DLD1 (cell line): ENCODE results near the gene AUTS2.

ENCODE experiments used
- in situ Hi-C: cut with HindIII; loops from 2 replicates; pipeline ENCODE4 v1.10.0; 2017; ENCODE audit warnings: low sequenced_read_pairs

AUTS2 gene

GRCh38 chr7:69654381-69654780 is 56.1 kb downstream of the AUTS2 start:
- in situ Hi-C loops, result no loop called here

DNA sequence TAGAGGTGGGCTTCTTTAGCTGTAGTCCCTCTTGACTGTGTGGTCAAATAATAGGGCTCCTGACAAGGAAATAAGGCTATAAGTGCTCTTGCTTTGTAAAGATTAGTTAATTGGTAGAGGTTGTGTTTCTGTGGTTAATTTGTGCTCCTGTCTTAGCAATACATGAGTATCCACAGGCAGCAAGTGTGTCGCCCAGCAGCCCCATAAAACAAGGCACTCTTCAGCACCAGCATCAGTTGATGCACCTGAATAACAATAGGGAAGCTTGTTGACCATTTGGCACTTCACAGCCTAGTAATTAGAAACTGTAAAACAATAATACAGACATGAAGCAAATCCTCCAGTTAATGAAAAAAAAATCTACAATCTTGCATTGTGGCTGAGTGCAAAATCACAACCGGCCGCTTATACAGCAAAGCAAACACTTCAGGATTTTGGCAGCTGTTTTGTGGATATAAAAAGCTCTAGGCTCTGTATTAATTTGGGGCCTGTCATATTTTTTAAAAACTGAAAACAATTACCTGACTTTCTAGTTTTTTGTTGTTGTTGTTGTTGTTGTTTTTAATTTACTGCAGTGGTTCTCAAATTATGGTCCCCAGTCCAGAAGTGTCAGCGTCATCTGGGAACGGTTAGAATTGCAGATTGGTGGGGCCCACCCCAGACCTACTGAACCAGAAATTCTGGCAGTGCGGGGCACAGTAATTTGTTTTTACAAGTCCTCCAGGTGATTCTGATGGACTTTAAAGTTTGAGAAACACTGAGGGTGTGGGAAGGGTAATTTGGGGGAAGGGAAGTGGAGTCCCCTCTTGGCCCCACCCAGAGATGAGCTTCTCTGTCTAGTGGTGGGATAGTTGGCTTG is 56.8 kb downstream of the AUTS2 start:
- in situ Hi-C loops, result no loop called here

DNA sequence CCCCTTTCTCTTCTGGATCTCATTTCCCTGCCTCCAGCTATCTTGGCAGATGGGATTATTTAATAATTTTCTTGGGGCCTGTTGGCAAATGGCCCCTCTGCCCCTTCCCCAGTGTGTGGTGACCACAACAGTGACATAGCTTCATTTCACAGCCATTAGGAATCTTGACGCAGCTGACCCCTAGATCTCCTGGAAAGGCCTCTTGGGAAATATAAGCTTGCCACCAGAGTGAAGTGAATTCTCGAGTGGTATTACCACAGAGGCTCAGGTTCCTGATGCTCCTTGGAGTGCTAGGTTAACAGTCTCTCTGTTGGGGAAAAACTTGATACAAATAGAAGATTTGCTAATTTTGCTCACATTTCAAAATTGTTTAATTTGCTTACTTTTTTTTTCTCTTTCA is 57.8 kb downstream of the AUTS2 start:
- in situ Hi-C loops, result no loop called here

GRCh38 chr7:69656890-69657289 is 58.6 kb downstream of the AUTS2 start:
- in situ Hi-C loops, result no loop called here

DNA sequence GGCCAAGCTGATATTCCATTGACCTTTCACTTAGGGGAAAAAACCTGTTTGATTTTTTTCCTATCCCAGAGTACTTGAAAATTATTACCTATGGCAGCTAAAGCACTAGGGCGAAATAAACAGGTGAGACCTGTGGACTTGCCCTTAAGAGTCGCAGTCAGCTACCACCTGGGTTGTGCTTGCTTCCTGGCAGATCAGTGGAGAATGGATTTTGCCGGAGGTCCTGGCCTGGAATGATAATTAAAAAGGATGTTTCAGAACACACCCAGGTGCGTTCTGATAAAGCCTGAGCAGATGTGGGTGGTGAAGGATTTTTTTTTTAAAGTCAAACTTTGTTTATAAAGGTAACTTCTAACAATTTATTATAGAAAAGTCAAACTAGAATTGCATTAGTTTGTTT is 59.1 kb downstream of the AUTS2 start:
- in situ Hi-C loops, result no loop called here

DNA sequence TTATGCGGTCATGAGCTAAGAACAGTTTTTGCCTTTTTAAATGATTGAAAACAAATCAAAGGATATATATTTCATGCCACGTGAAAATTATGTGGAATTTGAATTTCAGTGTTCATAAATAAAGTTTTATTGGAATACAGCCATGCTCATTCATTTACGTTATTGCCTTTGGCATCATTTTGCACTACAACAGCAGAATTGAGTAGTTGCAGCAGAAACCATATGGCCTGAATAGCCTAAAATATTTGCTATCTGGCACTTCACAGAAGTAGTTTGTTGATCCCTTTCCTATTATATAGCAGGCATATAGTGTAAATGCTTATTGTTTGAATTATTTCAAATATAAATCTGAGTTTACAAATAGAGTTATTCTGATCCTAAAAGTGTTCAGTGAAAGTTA is 59.7 kb downstream of the AUTS2 start:
- in situ Hi-C loops, result no loop called here

DNA sequence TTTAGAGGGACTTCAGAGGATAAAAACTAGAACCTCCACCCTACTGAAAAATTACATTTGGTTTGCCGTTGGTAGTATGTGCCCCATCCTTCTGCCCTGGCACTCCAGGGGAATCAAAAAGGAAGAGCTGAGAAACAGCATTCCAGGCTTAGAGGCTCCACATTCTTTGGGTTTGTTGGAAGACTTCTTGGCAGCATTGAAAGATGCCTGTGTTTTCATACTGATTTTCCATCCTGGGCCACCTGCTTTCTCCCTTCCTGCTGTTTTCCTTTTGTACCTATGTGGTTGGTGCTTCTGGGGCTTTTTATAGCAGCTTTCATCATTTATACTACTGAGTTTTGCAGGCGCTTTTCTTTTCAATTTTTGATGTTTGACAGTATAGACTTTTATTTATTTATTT is 61.7 kb downstream of the AUTS2 start:
- in situ Hi-C loops, result no loop called here

- in situ Hi-C loops, result no loop called here
Observed at GRCh38 chr7:69661342-69661741, 63.1 kb downstream of the AUTS2 start.

GRCh38 chr7:69663911-69664832 is 65.9 kb downstream of the AUTS2 start:
- in situ Hi-C loops, result no loop called here

DNA sequence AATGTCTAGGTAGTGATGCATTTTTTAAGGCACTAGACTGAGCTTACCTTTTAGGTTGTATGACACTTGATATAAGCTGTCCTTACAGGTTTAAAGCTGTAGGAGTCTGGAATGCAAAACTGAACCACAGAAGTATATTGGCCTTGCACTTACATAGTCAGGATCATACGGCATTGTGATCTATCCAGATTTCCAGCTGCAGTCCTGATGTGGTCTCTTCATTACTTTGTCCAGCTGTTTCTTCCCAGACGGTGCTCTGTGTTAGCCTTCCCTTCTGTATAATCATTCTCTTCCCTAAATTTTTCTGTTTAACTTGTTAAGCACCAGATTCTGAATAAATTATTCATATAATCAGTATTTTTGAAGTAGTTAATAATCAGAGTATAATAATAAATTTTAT is 67.1 kb downstream of the AUTS2 start:
- in situ Hi-C loops, result no loop called here

- in situ Hi-C loops, result no loop called here
Observed at GRCh38 chr7:69668339-69668870, 70.1 kb downstream of the AUTS2 start.

DNA sequence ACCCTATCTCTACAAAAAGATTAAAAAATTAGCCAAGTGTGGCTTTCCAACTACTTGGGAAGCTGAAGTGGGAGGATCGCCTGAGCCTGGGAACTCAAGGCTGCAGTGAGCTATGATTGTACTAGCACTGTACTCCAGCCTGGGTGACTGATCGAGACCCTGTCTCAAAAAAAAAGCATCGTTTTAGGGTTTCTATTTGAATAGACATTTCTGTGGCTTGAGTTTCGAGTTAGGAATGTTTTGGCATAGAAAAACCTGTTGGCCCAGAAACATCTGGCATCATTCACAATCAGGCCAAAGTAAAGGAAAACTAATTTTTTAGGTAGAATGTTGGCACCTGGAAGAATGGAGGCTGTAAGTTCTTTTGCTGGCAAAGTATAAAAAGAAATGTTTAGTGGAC is 72.4 kb downstream of the AUTS2 start:
- in situ Hi-C loops, result no loop called here

- in situ Hi-C loops, result no loop called here
Observed at GRCh38 chr7:69673074-69673473, 74.8 kb downstream of the AUTS2 start.

DNA sequence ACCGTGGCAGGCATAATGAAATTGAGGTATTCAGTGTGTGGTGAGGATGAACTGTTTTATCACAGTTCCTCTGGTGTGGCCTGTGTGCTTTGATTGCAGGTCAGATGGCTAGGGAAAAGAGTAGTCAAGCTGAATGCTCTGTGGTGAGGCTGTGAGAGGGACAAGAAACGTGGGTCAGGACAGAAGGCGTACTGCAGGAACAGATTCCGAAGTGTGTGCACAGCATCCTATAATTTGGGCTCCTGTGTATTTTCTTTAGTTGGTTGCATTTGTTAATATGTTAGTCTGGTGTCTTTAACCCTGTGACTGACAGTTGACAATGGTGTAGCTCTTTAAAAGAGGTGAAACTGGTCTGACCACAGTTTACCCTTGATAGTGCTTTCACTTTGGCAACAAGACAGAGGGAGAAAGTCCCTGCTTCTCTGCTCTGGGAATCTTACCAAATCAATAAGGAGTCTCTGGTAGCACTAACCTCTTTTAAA is 76.5 kb downstream of the AUTS2 start:
- in situ Hi-C loops, result no loop called here

- in situ Hi-C loops, result no loop called here
Observed at GRCh38 chr7:69676247-69676646, 78.0 kb downstream of the AUTS2 start.

- in situ Hi-C loops, result no loop called here
Observed at GRCh38 chr7:69677054-69677852, 79.0 kb downstream of the AUTS2 start.

GRCh38 chr7:69677881-69678493 is 79.7 kb downstream of the AUTS2 start:
- in situ Hi-C loops, result no loop called here

- in situ Hi-C loops, result no loop called here
Observed at GRCh38 chr7:69678494-69679187, 80.4 kb downstream of the AUTS2 start.

GRCh38 chr7:69681181-69681580 is 82.9 kb downstream of the AUTS2 start:
- in situ Hi-C loops, result no loop called here

DNA sequence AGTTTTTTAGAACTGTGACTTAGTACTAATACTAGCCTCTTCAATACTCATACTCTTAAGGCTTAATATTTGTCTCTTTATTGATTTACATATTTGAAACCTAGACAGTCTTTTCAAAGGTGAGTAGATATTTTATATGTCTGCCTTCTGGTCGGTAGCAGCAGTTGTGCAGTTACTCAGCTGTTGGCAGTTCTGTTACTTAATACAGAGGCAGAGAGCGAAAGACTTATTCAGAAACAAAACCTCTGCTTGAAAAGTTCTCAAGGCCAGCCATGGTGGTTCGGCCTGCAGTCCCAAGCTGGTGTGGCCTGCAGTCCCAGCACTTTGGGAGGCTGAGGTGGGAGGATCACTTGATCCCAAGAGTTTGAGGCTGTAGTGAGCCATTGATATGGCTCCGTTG is 84.2 kb downstream of the AUTS2 start:
- in situ Hi-C loops, result no loop called here
